Measurements from ENCODE around the gene GAREM2.

DNA sequence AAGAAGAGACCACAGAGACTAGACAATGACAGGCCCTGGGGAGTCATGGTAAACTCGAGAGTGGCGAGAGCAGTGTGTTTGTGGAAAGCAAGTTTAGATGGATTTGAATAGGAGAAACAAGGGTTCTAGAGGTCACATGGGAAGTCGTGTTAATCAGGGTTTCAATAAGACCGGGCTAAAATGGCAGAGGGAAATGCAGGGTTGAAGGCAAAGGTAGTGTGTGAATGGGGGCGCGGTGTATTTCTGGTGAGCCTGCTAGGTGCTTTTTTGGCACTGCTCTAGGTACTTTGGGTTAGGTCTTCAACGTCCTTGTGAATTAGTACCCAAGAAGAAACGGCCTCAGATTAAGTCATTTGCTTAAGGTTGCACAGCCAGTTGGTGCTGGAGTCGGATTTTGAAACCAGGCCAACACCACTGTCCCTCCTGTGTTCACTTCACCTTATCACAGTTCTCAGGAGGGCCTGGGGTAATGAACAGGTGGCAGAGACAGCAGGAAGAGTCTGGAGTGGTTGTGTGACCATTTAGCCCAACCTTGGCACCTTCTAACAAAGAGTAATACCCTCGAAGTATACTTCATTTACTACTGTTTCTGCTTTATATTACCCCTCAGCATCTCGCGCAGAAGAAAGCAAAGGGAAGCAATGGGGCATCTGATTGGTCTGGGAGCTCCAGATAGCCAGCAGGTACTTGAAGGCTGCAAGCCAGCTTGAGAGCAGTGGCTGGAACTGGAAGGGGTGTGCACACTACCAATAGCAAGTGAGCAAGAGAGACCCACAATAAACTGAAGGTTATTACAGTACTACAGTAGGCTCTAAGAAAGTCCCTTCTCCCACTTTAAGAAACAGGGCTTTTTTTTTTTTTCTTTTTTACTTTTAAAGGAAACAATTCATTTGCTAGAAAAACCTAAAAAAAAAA, 33.4 kb upstream of the GAREM2 start:
- TF ChIP-seq, protein P1, sequence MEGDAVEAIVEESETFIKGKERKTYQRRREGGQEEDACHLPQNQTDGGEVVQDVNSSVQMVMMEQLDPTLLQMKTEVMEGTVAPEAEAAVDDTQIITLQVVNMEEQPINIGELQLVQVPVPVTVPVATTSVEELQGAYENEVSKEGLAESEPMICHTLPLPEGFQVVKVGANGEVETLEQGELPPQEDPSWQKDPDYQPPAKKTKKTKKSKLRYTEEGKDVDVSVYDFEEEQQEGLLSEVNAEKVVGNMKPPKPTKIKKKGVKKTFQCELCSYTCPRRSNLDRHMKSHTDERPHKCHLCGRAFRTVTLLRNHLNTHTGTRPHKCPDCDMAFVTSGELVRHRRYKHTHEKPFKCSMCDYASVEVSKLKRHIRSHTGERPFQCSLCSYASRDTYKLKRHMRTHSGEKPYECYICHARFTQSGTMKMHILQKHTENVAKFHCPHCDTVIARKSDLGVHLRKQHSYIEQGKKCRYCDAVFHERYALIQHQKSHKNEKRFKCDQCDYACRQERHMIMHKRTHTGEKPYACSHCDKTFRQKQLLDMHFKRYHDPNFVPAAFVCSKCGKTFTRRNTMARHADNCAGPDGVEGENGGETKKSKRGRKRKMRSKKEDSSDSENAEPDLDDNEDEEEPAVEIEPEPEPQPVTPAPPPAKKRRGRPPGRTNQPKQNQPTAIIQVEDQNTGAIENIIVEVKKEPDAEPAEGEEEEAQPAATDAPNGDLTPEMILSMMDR (IDR thresholded peaks at IDR 0.05) = no peak
- no peak for TF ChIP-seq POLR2A (IDR thresholded peaks at IDR 0.05)
